Measurements from ENCODE around the gene DGKZ. TPM values are rescaled to one million over a fixed set of nuclear protein-coding genes. Genes with fewer than 3 reads are reported as not detected.
A peak's percentile ranks its signal among the peaks of the same experiment; 100 is the strongest.

Gene DGKZ
- total RNA-seq, 4 donors from 2014 or later: 41.8 to 86.4 (median 60.3) TPM

DNA sequence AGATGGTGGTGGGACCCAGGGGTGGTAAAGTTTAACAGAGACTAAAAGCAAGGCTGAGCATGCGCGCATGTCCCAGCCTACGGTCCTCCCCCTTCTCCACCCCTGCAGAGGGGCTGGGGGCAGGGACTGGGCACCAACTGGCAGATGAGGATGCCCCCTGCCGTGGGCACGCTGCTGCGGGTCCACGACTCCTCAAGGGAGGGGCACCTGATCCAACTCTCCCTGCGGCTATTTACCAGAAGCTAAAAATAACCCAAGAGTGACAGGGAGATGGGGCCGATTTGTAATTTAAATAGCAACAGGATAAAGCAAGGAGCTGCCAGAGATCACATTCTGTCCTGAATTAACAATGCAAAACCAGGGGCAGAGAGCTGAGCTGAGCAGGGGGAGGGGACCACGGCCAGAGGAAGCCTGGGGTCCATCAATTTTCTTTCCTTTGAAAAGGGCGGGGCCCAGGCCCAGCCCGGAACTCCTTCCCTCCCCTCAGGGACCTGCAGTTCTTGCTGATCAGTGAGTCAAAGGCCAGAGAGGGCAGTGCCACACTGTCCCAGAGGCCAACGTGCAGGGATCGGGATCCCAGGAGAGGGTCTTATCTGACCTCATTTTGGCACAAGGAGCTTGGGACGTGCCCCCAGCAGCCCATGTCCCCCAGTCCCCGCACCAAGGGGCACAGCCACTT lies 8.1 kb upstream of the DGKZ start:
- H3K4me3 ChIP-seq (ENCODE audit: low read depth, poor library complexity, severe bottlenecking): no peak overlapping the region
- TF ChIP-seq, protein P1, sequence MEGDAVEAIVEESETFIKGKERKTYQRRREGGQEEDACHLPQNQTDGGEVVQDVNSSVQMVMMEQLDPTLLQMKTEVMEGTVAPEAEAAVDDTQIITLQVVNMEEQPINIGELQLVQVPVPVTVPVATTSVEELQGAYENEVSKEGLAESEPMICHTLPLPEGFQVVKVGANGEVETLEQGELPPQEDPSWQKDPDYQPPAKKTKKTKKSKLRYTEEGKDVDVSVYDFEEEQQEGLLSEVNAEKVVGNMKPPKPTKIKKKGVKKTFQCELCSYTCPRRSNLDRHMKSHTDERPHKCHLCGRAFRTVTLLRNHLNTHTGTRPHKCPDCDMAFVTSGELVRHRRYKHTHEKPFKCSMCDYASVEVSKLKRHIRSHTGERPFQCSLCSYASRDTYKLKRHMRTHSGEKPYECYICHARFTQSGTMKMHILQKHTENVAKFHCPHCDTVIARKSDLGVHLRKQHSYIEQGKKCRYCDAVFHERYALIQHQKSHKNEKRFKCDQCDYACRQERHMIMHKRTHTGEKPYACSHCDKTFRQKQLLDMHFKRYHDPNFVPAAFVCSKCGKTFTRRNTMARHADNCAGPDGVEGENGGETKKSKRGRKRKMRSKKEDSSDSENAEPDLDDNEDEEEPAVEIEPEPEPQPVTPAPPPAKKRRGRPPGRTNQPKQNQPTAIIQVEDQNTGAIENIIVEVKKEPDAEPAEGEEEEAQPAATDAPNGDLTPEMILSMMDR (IDR thresholded peaks at IDR 0.05): no peak
- TF ChIP-seq POLR2A (IDR thresholded peaks at IDR 0.05): no peak
- intact Hi-C loops (cut with DNase I; ENCODE audit: low total_unique reads): no loop called here
- DNase-seq (ENCODE audit: low spot score in 2 of 2): no peak
- 13 to 22% methylated on average over 16 of the region's 16 CpGs for WGBS, 2 donors

DNA sequence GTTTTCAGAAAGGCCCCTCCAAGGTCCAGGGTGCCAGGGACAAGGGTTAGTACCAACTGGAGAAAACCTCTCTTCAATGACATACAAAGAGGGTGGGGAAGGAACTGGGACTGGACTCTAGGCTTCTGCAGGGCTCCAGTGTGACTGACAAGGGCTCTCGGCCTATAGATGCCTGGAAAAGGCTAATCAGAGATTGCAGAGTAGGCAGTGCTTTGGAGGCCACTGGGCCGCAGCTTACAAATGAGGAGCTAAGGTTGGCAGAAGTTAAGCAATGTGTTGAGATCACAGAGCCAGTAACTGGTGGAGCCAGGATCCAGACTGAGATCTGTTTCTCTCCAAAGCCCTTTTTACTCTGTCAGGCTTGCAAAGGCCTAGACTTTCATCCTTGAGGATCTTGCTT lies 7.4 kb upstream of the DGKZ start:
- WGBS, 2 donors: 81 to 90% methylated on average over 2 of the region's 2 CpGs
- TF ChIP-seq POLR2A (IDR thresholded peaks at IDR 0.05): no peak
- TF ChIP-seq, protein P1 (IDR thresholded peaks at IDR 0.05): no peak
- no peak for DNase-seq (ENCODE audit: low spot score in 2 of 2)
- H3K4me3 ChIP-seq (ENCODE audit: low read depth, poor library complexity, severe bottlenecking): no peak overlapping the region
- intact Hi-C loops (cut with DNase I; ENCODE audit: low total_unique reads): no loop called here

DNA sequence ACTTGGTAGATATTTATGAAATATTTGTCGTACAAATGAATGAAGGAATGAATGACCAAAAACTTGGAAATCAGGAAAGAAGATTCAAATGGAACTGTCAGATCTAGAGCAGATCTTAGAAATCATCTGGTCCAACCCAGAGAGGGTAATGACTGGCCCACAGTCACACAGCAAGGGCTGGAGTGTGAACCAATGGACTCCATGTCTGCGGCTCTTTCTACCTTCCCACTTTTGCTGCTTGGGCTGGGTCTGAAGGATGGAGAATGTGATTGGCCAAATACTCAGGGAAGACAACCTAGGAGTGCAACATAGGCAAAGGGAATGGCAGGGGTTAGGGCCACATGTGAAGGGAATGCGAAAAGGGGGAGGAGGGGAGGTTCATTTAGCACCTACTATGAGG lies 5.8 kb upstream of the DGKZ start:
- intact Hi-C loops (cut with DNase I; ENCODE audit: low total_unique reads): no loop called here
- H3K4me3 ChIP-seq (ENCODE audit: low read depth, poor library complexity, severe bottlenecking): no peak overlapping the region
- WGBS, 2 donors: 96% methylated on average over 3 of the region's 3 CpGs
- TF ChIP-seq POLR2A (IDR thresholded peaks at IDR 0.05): no peak
- TF ChIP-seq, protein P1 (IDR thresholded peaks at IDR 0.05): no peak
- DNase-seq (ENCODE audit: low spot score in 2 of 2): no peak

DNA sequence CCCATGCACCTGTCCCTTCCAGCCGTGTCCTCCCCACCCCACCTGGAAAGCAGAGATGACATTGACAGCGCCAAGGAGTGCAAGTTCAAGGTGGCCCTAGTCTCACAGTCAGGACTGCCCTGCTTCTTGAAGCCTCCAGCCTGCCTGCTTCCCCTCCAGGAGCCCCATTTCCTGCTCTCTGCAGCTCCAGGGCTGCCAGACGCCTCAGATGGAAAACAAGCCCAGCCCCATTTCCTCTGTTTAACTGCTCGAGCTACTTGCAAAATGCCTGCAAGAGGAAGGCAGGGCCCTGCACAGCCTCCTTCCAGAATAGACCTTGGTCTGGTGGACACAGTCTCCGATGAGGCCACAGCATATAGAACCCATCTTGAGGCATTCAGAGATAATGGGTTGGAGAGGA lies 5.0 kb upstream of the DGKZ start:
- no peak overlapping the region for H3K4me3 ChIP-seq (ENCODE audit: low read depth, poor library complexity, severe bottlenecking)
- no peak for TF ChIP-seq POLR2A (IDR thresholded peaks at IDR 0.05)
- TF ChIP-seq, protein P1 (IDR thresholded peaks at IDR 0.05): no peak
- DNase-seq (ENCODE audit: low spot score in 2 of 2): no peak
- 53 to 57% methylated on average over 5 of the region's 5 CpGs for WGBS, 2 donors
- intact Hi-C loops (cut with DNase I; ENCODE audit: low total_unique reads): no loop called here

DNA sequence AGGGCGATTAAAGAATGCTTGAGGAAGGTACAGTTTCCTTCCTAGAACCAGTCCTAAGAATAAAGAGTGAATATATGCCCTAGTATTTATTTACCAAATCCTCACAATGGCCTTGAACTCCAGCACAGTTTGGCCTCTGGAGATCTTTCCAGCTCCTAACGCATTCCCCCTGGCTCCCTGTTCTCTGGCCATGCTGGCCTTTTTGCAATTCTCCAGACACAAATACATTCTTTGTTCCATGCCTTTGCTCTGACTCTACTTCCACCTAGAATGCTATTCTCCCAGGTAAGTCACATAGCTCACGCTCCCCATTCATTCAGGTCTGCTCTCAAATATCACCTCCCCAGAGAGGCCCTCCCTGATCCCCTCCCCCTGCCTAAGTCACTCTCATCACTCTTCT lies 3.7 kb upstream of the DGKZ start:
- TF ChIP-seq POLR2A (IDR thresholded peaks at IDR 0.05): no peak
- TF ChIP-seq, protein P1 (IDR thresholded peaks at IDR 0.05): no peak
- DNase-seq (ENCODE audit: low spot score in 2 of 2): no peak
- intact Hi-C loops (cut with DNase I; ENCODE audit: low total_unique reads): no loop called here
- WGBS, 2 donors: 78 to 83% methylated on average over 3 of the region's 3 CpGs
- H3K4me3 ChIP-seq (ENCODE audit: low read depth, poor library complexity, severe bottlenecking): no peak overlapping the region

DNA sequence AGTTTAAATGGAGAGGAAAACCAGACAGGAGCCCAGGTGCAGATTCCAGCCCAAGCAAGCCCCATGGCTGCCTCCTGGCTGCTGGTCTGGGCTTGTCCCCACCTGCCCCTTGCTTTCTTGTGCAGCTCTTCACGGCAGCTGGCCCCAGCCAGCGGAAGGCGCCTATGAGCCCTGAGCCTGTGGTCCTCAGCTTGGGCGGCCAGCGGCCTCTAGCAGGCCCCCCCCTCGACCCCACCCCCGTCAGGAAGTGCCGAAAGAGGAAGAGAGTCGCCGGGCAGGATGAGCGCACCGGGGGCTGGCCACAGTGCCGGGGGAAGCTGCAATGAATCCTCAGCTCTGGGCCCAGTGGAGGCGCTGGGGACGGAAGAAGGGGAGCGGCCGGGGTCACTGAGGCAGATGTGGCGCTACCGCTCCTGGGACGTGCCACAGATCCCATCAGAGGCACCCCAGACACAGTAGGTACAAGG lies 2.1 kb upstream of the DGKZ start:
- no peak overlapping the region for H3K4me3 ChIP-seq (ENCODE audit: low read depth, poor library complexity, severe bottlenecking)
- 31 to 33% methylated on average over 18 to 20 of the region's 20 CpGs for WGBS, 2 donors
- TF ChIP-seq POLR2A (IDR thresholded peaks at IDR 0.05): no peak
- TF ChIP-seq, protein P1 (IDR thresholded peaks at IDR 0.05): no peak
- intact Hi-C loops (cut with DNase I; ENCODE audit: low total_unique reads): no loop called here
- DNase-seq (ENCODE audit: low spot score in 2 of 2): peak in 1 of 2 donors; percentile 93

Measured in lower leg skin (tissue), 4 donors.